NCI-H2171 treated with DMSO at 0.1 percent for 48 hours (cell line): ENCODE measurements around the gene PRAMEF20.

Experiments
- DNase-seq: peaks from one replicate; lab custom pipeline; 2025; lab: John Stamatoyannopoulos, UW

PRAMEF20 gene

GRCh38 chr1:13462682-13463081, 52.4 kb downstream of the PRAMEF20 start:
- DNase-seq, result no peak

GRCh38 chr1:13465515-13465914, 55.3 kb downstream of the PRAMEF20 start:
- DNase-seq, result no peak

GRCh38 chr1:13469343-13469742, 59.1 kb downstream of the PRAMEF20 start:
- peak; percentile 49 for DNase-seq
